RWPE2 (cell line): ENCODE data around the gene GALNT2.

Source experiments
- ATAC-seq: fragments of 200-7000 bp; cut with Tn5 transposase; 3 replicates; pipeline ENCODE4 v1.9.1; 2021; ENCODE audit warnings: low read depth
- DNase-seq: peaks from one replicate; pipeline ENCODE4 v3.0.0-alpha.2; 2020; ENCODE audit warnings: low spot score
- H3K27ac ChIP-seq: fragments of 450-650 bp; 2 replicates; pipeline ENCODE4 v1.5.1; 2017; ENCODE audit warnings: mild to moderate bottlenecking; ENCODE audit not compliant: poor library complexity, severe bottlenecking
- H3K27me3 ChIP-seq: fragments of 250-450 bp; sonication (Bioruptor Pico); 2 replicates; pipeline ENCODE4 v1.5.1; 2021; ENCODE audit warnings: mild to moderate bottlenecking, moderate library complexity; ENCODE audit not compliant: insufficient read depth, poor library complexity, severe bottlenecking
- H3K36me3 ChIP-seq: fragments of 250-450 bp; sonication (Bioruptor Pico); 2 replicates; pipeline ENCODE4 v1.5.1; 2020; ENCODE audit warnings: low read depth, mild to moderate bottlenecking, moderate library complexity
- H3K4me1 ChIP-seq: fragments of 250-450 bp; sonication (Bioruptor Pico); 2 replicates; pipeline ENCODE4 v1.5.1; 2021; ENCODE audit warnings: mild to moderate bottlenecking, moderate library complexity; ENCODE audit not compliant: insufficient read depth, poor library complexity, severe bottlenecking
- H3K4me3 ChIP-seq: fragments of 250-450 bp; sonication (Bioruptor Pico); 2 replicates; pipeline ENCODE4 v1.5.1; 2021; ENCODE audit warnings: mild to moderate bottlenecking, moderate library complexity; ENCODE audit not compliant: severe bottlenecking
- H3K9me3 ChIP-seq: fragments of 250-450 bp; sonication (Bioruptor Pico); 2 replicates; pipeline ENCODE4 v1.5.1; 2021; ENCODE audit warnings: mild to moderate bottlenecking, moderate library complexity; ENCODE audit not compliant: severe bottlenecking
- CTCF ChIP-seq: fragments of 450-650 bp; IDR thresholded peaks from one replicate; pipeline ENCODE4 v1.5.1; 2017; ENCODE audit warnings: mild to moderate bottlenecking, moderate library complexity; ENCODE audit not compliant: poor library complexity, severe bottlenecking

Gene GALNT2

GRCh38 chr1:230189824-230190223 lies 122.8 kb downstream of the GALNT2 start:
- DNase-seq: no peak
- H3K9me3 ChIP-seq: no peaks in the 10 kb centered on the region
- peaks cover 15% of the 10 kb centered on the region for H3K4me1 ChIP-seq
- no peaks in the 10 kb centered on the region for H3K27me3 ChIP-seq
- ATAC-seq: no peak
- H3K4me3 ChIP-seq: no peak overlapping the region
- H3K36me3 ChIP-seq: peaks cover 5% of the 10 kb centered on the region; the same call in 1 of the 2 replicates
- no peak for TF ChIP-seq CTCF
- no peak overlapping the region for H3K27ac ChIP-seq

- ATAC-seq (no peak), DNase-seq (no peak)
- no peak overlapping the region for H3K27ac ChIP-seq
- H3K4me3 ChIP-seq: no peak overlapping the region
- no peaks in the 10 kb centered on the region for H3K27me3 ChIP-seq
- peaks cover 5% of the 10 kb centered on the region; the same call in 1 of the 2 replicates for H3K36me3 ChIP-seq
- peaks cover 4% of the 10 kb centered on the region for H3K4me1 ChIP-seq
- no peaks in the 10 kb centered on the region for H3K9me3 ChIP-seq
- no peak for TF ChIP-seq CTCF
Measured at GRCh38 chr1:230191079-230191804, 124.2 kb downstream of the GALNT2 start.

GRCh38 chr1:230191855-230192254 lies 124.8 kb downstream of the GALNT2 start:
- Histone ChIP-seq H3K9me3 (no peaks in the 10 kb centered on the region), H3K27me3 (no peaks in the 10 kb centered on the region), H3K36me3 (peaks cover under 1% of the 10 kb centered on the region; the same call in 1 of the 2 replicates), H3K27ac (no peak overlapping the region), H3K4me1 (no peaks in the 10 kb centered on the region), H3K4me3 (no peak overlapping the region)
- ATAC-seq: no peak
- TF ChIP-seq CTCF: no peak
- DNase-seq: no peak

- no peak overlapping the region for H3K27ac ChIP-seq
- no peak for TF ChIP-seq CTCF
- H3K27me3 ChIP-seq: no peaks in the 10 kb centered on the region
- no peak overlapping the region for H3K4me3 ChIP-seq
- H3K36me3 ChIP-seq: no peaks in the 10 kb centered on the region
- no peaks in the 10 kb centered on the region for H3K4me1 ChIP-seq
- DNase-seq (no peak), ATAC-seq (no peak)
- no peaks in the 10 kb centered on the region for H3K9me3 ChIP-seq
Measured at GRCh38 chr1:230194525-230194924, 127.5 kb downstream of the GALNT2 start.

GRCh38 chr1:230195199-230195598 lies 128.2 kb downstream of the GALNT2 start:
- no peaks in the 10 kb centered on the region for H3K9me3 ChIP-seq
- no peaks in the 10 kb centered on the region for H3K4me1 ChIP-seq
- DNase-seq (no peak), ATAC-seq (no peak)
- no peak for TF ChIP-seq CTCF
- no peaks in the 10 kb centered on the region for H3K27me3 ChIP-seq
- H3K36me3 ChIP-seq: no peaks in the 10 kb centered on the region
- H3K4me3 ChIP-seq: no peak overlapping the region
- H3K27ac ChIP-seq: no peak overlapping the region
